Endothelial cell of umbilical vein (primary cell): Measurements from ENCODE around the gene OOSP4A.

ENCODE experiments used
- CTCF ChIP-seq, 2 donors: IDR thresholded peaks; 1 replicate in 1 of 2; 2 replicates in 1 of 2; pipeline ENCODE4 v1.5.1; 2011; ENCODE audit warnings: low read length in 2 of 2, mild to moderate bottlenecking in 2 of 2, moderate library complexity in 2 of 2, control low read depth in 1 of 2, inconsistent platforms in 1 of 2, low read depth in 1 of 2; ENCODE audit not compliant: insufficient read depth in 1 of 2; ENCODE audit errors: extremely low read depth in 1 of 2
- POLR2A ChIP-seq: IDR thresholded peaks from 2 replicates; pipeline ENCODE4 v1.6.1; 2012; ENCODE audit warnings: low read depth, mild to moderate bottlenecking, control low read depth, low read length
- POLR2AphosphoS5 ChIP-seq: IDR thresholded peaks from 2 replicates; pipeline ENCODE4 v1.6.1; 2012; ENCODE audit warnings: low read depth, mild to moderate bottlenecking, control low read depth, low read length, moderate library complexity; ENCODE audit not compliant: insufficient read depth
- TF ChIP-seq, protein P1 (sequence below): IDR thresholded peaks from 2 replicates; pipeline ENCODE4 v1.6.1; 2011; ENCODE audit not compliant: insufficient read depth, insufficient read length

- TF ChIP-seq CTCF (IDR thresholded peaks at IDR 0.05; ENCODE audit: extremely low read depth in 1 of 2, insufficient read depth in 1 of 2, low read depth in 1 of 2, low read length in 2 of 2) (no peak), POLR2AphosphoS5 (no peak), POLR2A (no peak)
- TF ChIP-seq, protein P1, sequence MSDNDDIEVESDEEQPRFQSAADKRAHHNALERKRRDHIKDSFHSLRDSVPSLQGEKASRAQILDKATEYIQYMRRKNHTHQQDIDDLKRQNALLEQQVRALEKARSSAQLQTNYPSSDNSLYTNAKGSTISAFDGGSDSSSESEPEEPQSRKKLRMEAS: no peak
Measured at GRCh38 chr11:59983212-59983611, 19.4 kb downstream of the OOSP4A start.
